GM19035 (cell line): ENCODE results near the gene CELF4.
A peak's percentile ranks its signal among the peaks of the same experiment; 100 is the strongest.
"Not testable (repeated sequence)": the region's sequence is repeated elsewhere in the genome, so short reads cannot be mapped to it uniquely, and the experiment has no call there.

Experiments used
- ATAC-seq: cut with Tn5 transposase; IDR thresholded peaks from one replicate; pipeline ENCODE4 v1.9.1; 2021; ENCODE audit not compliant: unreplicated experiment

Gene CELF4

DNA sequence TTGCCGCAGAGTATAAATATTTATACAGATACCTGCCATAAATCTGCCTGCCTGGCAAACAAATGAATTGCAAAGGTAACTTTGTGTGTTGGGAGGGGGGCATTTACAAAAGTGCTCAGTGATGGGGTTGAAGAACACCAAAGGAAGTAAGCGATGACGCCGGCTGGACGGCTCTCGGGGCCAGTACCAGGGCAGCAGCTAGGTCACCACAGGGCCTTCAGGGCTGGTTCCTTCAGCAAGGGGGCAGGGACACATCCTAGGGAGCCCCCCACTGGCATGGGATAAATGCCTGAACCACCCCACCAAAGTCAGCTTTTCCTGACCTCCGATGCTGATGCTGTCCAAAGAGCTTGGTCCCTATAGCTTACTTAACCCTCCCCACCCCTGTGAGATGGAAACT, 190.4 kb downstream of the CELF4 start:
- no peak for ATAC-seq

- no peak for ATAC-seq
Measured at GRCh38 chr18:37368110-37368954, 197.3 kb downstream of the CELF4 start.

DNA sequence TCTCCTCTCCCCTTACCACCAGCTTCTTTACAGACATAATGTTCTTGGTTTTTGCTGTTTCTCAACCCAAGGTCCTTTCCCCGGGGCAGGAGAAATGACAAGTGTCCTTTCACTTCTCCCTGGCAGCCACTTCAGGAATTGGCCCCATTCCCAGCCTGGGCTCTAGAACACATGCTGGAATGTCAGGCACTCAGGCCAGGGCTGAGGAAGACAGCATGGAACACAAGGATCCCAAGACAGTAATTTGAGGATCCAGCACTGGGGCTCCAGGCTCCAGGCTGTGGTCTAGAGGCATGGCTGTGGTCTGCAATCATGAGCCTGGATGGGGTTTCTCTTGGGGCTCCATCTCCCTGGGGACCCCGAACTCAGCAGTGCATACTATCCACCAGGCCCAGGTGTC, 201.4 kb downstream of the CELF4 start:
- no peak for ATAC-seq

- no peak for ATAC-seq
Measured at GRCh38 chr18:37362158-37362890, 203.3 kb downstream of the CELF4 start.

DNA sequence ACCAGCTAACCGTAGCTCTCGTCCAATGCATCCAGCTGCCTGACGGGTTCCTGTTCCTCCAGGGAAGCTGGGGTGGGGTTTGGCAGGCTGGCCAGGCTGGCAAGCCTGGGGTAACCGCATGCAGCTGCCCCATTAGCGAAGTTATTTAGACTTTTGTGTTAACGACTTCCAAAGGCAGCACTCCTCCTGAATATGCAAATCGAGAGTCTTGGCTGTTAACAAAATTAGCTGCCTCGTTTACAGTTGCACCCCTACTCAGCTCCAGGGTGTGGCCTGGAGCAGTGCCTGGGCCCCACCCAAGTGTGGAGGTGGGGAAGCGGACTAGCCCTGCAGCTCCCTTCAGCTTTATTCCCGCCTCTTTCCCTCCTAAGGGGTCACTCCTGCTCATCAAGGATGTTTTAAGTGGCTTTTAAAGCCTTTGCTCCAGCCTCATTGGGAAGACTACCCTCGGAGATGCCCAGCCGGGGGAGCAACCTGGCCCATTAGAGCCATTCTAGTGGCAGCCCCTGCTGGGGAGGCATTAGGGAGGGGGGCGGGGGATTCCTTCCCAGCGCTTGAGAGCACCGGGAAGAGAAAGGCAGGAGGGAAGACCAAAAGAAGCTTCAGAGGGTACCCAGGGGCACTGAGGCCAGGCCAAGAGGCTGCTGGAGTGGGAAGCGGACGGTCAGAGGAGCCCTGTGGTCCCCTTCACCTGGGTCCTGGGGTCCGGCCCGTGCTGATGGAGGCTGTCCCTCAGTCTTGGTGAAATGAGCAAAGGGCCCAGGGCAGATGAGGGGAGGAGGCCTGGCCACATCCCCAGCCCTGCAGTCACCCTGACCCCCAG, 204.1 kb downstream of the CELF4 start:
- ATAC-seq = no peak

DNA sequence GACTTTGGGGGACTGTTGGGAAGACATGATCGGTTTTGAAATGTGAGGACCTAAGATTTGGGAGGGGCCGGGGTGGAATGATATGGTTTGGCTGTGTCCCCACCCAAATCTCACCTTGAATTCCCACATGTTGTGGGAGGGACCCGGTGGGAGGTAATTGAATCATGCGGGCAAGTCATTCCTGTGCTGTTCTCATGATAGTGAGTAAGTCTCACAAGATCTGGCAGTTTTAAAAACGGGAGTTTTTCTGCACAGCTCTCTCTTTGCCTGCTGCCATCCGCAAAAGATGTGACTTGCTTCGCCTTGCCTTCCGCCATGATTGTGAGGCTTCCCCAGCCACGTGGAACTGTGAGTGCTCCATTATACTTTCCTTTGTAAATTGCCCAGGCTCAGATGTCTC, 207.5 kb downstream of the CELF4 start:
- ATAC-seq = not testable (repeated sequence)

DNA sequence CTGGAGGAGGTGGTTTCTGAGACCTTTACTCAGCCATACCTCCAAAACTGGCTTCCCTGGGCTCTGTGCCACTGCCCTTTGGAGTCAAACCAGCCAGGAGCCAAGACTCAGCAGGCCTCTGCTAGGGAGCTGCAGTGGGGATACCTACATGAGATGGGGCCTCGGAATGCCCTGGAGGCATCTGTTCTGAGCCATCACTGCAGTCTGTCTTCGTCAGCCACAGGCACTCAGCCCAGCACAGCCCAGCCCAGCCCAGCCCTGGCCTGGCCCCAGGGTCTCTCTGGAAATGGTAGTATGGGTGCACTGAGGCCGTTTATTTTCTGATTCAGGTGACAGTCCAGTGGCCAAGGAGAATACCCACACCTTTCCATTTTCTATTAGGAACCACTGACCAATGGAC, 209.8 kb downstream of the CELF4 start:
- no peak for ATAC-seq

- ATAC-seq = no peak
Measured at GRCh38 chr18:37351110-37351509, 214.5 kb downstream of the CELF4 start.

DNA sequence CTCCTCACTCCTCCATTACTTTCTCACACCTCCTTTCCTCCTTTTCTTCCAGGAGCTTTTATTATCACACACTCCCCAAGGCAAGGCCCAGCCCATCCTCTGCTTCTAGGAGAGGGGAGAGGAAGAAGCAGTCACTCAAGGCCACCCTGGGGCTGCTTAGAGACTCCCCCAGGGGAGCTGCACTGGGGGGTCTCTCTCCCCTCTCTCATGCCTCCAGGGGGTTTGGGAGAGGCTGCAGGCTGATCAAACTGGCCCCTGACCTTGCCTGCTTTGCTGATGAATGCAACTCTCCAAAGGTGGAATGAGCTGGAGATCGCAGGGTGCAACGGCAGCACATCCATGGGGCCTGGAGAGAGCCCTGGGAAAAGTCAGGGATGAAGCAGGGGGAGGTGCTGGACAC, 216.9 kb downstream of the CELF4 start:
- ATAC-seq = no peak

DNA sequence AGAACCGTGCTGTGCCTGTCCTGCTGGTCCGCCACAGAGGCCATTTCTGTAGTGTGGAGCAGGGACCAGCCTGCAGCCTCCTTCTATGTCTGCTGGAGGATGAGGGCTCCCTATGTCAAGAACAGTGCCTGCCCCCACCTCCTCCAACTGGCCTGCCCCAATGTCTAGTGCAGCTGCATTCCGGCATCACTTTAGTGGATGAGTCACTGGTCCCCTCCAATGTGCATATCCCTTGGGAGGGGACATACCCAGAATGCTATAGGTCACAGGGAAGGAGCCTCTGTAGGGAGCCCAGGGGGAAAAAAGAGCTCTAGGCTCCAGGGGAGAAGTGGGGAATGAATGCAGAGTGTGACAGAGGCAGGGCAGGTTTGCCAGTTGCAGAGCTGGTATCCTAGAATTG, 219.6 kb downstream of the CELF4 start:
- no peak for ATAC-seq

DNA sequence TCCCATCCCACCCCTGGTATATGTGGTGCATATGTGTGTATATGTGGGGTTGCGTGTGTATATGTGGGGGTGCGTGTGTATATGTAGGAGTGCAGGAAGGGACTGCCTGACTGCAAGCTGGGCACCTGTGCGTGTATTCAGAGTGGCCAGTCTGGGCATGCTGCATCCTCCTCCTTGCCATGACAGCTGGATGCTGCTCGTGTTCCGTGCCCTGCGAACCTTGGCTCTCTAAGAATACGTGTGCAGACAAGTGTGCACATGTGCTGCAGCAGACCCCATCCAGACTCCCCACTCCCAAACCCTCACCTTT, 222.1 kb downstream of the CELF4 start:
- peak; percentile 17 for ATAC-seq

DNA sequence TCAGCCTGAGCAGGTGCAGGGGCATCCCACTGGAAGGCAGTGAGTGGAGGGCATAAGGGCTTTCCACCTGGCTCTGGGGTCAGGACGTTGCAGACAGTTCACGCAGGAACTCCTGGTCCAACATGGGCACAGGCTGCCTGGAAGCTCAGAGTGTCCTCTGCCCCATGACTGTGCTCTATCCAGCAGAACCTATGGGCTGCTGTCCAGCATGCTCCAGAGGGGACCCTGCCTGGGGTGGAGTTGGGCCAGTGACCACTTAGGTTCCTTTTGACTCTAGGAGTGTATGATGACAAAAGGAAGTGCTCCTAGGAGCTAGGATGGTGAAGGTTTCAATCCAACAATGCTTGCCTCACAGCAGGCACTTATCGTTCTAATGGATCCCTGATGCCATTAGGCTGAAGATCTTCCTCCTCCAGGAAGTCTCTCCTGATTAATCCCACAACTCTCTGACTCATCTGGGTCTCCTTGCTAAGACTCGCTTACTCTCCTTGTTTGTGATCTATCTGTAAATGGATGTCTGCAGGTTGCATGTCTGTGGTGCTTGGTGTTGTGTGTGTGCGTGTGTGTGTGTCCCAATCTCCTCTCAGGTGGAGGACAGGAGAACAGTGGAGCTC, 224.0 kb downstream of the CELF4 start:
- no peak for ATAC-seq

DNA sequence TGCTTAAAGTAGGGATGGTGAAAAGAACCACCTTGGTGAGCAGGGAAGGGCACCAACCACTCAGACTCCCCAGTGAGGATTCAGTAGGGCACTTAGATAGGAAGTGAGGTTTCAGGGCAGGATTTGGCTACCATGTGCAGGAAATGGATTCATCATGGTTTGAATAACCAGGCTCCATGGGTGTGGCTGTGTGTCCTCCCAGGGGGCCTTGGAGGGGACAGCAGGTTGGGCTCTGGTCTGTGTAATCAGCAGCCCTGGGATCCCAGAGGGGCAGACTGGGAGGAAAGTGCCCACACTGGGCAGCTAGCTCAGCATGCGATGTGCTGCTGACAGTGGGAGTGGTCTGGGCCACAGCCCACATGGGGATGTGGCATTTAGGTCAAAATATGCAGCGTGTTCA, 224.6 kb downstream of the CELF4 start:
- ATAC-seq = no peak

- ATAC-seq = no peak
Measured at GRCh38 chr18:37339701-37340215, 225.8 kb downstream of the CELF4 start.

- no peak for ATAC-seq
Measured at GRCh38 chr18:37336568-37337285, 228.9 kb downstream of the CELF4 start.

DNA sequence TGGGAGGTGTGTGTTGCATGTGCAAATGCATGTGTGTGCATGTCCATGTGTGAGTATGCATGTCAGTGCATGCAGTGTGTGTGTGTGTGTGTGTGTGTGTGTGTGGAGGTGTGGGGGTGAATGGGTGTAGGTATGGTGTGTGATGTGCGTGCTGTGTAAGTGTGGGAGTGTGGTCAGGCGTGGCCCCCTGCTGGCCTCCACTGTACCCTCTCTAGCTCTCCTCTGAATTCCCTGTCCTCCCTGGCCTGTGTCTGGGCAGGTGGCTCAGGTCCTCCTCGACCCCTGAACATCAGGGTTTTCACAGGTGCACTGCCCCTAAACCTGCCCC, 230.2 kb downstream of the CELF4 start:
- no peak for ATAC-seq

DNA sequence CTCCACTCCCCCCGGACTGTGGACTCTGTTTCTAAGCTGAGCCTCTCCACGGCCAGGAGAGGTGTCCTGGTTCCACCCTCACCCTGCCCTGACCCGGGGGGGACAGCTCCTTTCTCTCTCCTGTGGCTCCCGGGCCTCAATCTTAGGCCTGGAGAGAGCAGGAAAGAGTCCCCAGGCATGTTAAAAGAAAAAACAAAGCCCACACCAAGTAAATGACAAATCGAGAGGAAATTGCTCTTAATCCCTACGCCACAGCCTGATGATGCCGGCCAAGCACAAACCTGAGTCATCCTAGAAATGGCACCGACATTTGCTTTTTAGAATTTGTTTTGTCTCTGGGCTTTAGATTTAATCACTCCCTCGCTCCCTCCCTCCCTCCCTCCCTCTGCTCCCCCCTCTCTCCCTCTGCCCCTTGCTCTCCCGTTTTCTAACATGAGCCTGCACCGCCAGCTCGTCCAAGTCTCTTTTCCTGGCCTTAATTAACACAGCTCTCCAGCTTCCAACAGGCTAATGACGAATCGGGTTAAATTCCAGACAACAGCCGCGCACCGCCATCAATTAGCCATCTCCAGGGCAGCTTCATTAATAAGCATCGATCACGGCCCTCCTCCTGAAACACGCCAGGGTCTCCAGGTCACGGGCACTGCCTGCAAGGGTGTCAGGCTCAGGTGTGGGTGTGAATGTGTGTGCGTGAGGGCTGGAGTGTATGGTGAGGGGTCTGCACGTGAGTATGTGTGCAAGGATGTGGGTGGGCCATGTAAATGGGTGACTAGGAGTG, 230.8 kb downstream of the CELF4 start:
- ATAC-seq = no peak

DNA sequence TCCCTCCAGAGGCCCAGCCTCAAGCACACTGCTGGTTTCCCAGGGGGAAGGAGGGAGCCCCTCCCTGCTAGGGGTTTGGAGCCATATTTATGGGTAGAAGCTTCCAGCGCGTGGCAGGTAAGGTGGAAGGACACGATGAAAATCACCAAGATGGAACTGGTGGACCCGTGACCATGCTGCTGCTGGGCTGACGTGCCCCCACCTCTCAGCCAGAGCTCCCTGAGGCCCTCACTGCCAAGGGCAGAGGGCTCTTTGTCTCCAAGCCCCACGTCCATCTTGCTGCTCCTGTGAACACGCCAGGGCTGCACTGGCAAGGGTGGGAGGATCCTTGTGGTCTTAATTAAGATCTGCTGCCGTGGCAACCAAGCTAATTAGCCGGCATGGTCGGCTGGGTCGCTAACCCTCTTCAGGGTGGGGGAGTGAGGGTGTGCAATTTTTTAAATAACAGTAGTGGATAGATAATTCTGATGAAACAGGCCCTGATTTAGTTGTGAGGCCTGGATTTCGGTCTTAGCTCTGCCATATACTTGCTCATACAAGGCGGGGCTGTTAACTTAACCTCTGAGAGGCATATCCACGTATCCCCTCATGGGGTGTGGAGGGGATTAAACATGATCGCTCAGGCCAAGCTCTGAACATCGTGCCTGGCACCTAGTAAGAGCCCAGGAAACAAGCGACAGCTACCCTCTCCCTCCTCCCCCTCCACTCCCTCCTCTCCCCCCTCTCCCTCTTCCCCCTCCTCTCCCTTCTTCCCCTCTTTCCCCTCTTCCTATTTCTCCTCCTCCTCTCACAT, 232.8 kb downstream of the CELF4 start:
- ATAC-seq = no peak

GRCh38 chr18:37332219-37332618, 233.4 kb downstream of the CELF4 start:
- ATAC-seq = no peak
